Measurements from ENCODE around the gene GPS2. TPM values are rescaled to one million over a fixed set of nuclear protein-coding genes. Genes with fewer than 3 reads are reported as not detected.

The GPS2 gene
- total RNA-seq, 1 experiment from 2014 or later: 62.6 TPM

DNA sequence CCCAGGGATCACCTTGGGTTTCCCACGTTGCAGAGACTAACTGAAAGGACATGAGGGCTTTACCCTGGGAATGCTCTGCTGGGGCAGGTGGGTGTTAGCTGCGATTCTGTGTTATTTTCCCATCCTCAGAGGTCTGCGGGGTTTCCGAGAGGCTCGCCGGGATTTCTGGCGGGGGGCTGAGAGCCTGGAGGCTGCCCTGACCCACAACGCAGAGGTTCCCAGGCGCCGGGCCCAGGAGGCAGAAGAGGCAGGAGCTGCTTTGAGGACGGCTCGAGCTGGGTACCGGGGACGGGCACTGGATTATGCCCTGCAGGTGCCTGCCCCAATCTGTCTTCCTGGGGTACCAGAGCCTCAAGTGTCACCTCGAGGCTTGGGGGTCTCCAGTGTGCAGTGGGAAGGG is 28.1 kb upstream of the GPS2 start:
- Histone ChIP-seq H3K79me2 (ENCODE audit: insufficient read depth, low read length) (no peaks in the 10 kb centered on the region), H4K20me1 (ENCODE audit: control insufficient read depth, insufficient read depth, insufficient read length) (no peaks in the 10 kb centered on the region), H3K79me1 (ENCODE audit: insufficient read depth, low read depth, low read length, poor library complexity, severe bottlenecking) (no peaks in the 10 kb centered on the region), H3K23me2 (ENCODE audit: insufficient read length, low read depth, low read length, poor library complexity, severe bottlenecking) (no peaks in the 10 kb centered on the region), H3K14ac (ENCODE audit: insufficient read depth, low read length) (no peak overlapping the region), H2BK120ac (ENCODE audit: low read depth, low read length, poor library complexity, severe bottlenecking) (no peak overlapping the region), H3K18ac (ENCODE audit: insufficient read length, low read depth, low read length) (no peak overlapping the region), H2BK5ac (ENCODE audit: insufficient read length, low read length) (no peak overlapping the region), H3K4me2 (ENCODE audit: insufficient read depth, insufficient read length, low read length) (no peak overlapping the region), H3K23ac (ENCODE audit: insufficient read length, low read depth, low read length) (no peak overlapping the region), H3K56ac (ENCODE audit: insufficient read length, low read depth, low read length) (no peak overlapping the region), H3K27ac (ENCODE audit: insufficient read length, low read depth, low read length) (no peak overlapping the region), H4K5ac (ENCODE audit: insufficient read length, low read depth, low read length) (no peak overlapping the region), H3K9ac (ENCODE audit: extremely low read depth, insufficient read length, low read length) (no peak overlapping the region), H3K4me1 (ENCODE audit: insufficient read depth, low read length) (no peaks in the 10 kb centered on the region), H2AFZ (ENCODE audit: low read length) (no peak overlapping the region), H2BK15ac (ENCODE audit: low read depth, low read length) (no peak overlapping the region), H3K4ac (ENCODE audit: low read depth, low read length) (no peak overlapping the region), H3T11ph (ENCODE audit: low read length) (no peak overlapping the region), H2AK5ac (ENCODE audit: insufficient read length, low read length) (no peak overlapping the region), H4K8ac (replicated peaks; ENCODE audit: insufficient read length, low read depth, low read length) (no peak overlapping the region), H2BK20ac (ENCODE audit: low read depth, low read length, poor library complexity, severe bottlenecking) (no peak overlapping the region), H4K91ac (ENCODE audit: insufficient read length, low read depth, low read length) (no peak overlapping the region), H3K9me3 (ENCODE audit: control insufficient read depth, low read depth, low read length) (no peaks in the 10 kb centered on the region), H2BK12ac (ENCODE audit: insufficient read length, low read depth, low read length) (no peak overlapping the region), H3K27me3 (ENCODE audit: insufficient read depth, low read length) (no peaks in the 10 kb centered on the region)
- peaks cover 0 to 2% (median 0%) of the 10 kb centered on the region in 3 experiments; a peak in 2 of 7 replicates for H3K36me3 Mint-ChIP-seq (ENCODE audit: insufficient read depth in 1 of 3, low read depth in 3 of 3)
- TF ChIP-seq, protein P1, sequence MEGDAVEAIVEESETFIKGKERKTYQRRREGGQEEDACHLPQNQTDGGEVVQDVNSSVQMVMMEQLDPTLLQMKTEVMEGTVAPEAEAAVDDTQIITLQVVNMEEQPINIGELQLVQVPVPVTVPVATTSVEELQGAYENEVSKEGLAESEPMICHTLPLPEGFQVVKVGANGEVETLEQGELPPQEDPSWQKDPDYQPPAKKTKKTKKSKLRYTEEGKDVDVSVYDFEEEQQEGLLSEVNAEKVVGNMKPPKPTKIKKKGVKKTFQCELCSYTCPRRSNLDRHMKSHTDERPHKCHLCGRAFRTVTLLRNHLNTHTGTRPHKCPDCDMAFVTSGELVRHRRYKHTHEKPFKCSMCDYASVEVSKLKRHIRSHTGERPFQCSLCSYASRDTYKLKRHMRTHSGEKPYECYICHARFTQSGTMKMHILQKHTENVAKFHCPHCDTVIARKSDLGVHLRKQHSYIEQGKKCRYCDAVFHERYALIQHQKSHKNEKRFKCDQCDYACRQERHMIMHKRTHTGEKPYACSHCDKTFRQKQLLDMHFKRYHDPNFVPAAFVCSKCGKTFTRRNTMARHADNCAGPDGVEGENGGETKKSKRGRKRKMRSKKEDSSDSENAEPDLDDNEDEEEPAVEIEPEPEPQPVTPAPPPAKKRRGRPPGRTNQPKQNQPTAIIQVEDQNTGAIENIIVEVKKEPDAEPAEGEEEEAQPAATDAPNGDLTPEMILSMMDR (conservative IDR thresholded peaks at IDR 0.05): no peak
- no peak for DNase-seq
- peak overlapping the region in 2 of 3 experiments; percentile 15 to 38; a peak in 2 of 7 replicates for H3K27ac Mint-ChIP-seq
- H3K9me3 Mint-ChIP-seq: no peaks in the 10 kb centered on the region
- peak overlapping the region in 1 of 2 experiments; percentile 28; a peak in 1 of 5 replicates for H3K4me3 Mint-ChIP-seq
- no CpG with 5 or more reads among the region's 15 CpGs for WGBS (ENCODE audit: extremely low coverage, insufficient read length, low lambda C conversion rate)
- H3K27me3 Mint-ChIP-seq (ENCODE audit: low read depth): no peaks in the 10 kb centered on the region; the same call in 1 of the 2 replicates
- no peaks in the 10 kb centered on the region for H3K4me1 Mint-ChIP-seq

All from H9 (cell line).